GM19397 (cell line): ENCODE results near the gene TACR2.

ENCODE experiments used
- ATAC-seq: cut with Tn5 transposase; IDR thresholded peaks from one replicate; pipeline ENCODE4 v1.9.1; 2021; ENCODE audit warnings: mild to moderate bottlenecking, moderate library complexity; ENCODE audit not compliant: unreplicated experiment

Gene TACR2

DNA sequence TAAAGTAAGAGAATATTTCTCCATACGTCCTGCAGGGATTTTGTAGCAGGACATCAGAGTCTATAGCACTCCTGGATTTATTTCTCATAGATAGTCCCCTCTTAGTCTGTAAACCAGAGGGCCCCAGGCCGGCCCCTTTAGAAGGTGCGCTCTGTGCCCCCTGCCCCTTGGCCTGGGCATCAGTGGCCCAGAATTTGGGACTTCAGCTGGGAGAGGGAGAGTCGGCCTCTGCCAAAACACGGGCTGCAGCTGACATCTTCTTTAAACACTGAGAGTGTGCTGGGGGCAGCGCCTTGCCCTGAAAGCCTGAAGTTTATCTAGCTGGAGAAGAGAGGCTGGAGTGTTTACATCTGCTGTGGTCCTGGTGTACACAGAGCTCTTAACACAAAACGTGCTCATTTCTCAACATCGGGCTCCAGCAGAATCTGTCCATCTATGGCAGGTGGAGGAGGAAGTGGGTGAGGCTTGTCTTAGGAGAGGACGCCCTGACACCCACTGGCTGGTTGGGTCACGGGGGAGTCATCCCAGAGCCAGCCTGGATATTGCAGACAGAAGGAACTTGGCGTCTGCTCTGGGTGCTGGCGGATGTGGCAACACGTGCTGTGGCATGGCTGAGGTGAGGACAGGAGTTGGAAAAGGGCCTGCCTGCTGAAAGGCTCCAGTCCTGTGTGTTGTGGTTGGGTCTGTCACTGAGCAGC is 5.0 kb upstream of the TACR2 start:
- no peak for ATAC-seq

DNA sequence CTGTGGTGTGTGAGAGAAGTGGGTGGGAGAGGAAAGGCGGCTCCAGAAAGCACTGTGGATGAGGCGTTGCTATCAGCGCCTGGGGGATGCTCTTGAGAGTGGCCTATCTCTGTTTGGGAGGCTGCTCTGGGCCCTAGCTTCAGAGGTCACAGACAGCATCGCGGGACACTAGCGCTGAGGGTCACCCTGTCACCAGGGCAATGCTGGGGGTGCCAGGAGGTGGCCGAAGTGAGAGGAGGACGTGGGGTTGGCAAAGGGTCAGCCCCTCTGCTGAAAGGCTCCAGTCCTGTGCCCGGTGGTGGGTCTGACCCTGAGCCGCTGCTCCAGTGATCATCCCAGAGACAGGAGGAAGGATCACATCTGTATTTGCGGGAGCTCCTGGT is 3.0 kb upstream of the TACR2 start:
- no peak for ATAC-seq

DNA sequence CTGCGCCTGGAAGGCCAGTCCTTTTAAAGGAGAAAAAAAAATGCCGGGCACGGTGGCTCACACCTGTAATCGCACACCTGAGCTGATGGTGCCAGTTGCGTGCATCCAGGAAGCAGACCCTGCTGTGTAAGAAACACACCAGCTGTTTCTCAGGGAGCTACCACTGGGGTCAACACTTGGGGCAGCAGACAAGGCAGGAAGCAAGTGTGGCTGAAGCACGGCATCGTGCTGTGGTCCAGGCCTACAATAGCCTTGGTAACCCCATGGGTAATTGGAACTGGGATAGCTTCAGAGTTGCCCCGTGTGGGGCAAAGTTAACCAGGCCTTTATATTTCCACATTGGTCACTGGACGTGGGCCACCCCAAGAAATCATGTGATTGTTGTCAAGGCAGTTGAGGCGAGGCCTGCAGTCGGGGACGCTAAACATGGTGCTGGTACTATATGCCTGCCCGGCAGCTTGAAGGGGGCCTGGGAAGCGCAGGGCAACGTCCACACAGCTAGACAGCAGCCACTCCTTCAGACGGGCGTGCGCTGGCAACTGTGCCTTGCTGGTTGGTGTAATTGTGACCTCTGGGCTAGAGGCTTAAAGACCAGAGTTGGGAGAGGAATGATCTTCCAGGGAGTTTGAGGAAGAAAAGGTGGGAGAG is 2.5 kb upstream of the TACR2 start:
- ATAC-seq, result no peak

DNA sequence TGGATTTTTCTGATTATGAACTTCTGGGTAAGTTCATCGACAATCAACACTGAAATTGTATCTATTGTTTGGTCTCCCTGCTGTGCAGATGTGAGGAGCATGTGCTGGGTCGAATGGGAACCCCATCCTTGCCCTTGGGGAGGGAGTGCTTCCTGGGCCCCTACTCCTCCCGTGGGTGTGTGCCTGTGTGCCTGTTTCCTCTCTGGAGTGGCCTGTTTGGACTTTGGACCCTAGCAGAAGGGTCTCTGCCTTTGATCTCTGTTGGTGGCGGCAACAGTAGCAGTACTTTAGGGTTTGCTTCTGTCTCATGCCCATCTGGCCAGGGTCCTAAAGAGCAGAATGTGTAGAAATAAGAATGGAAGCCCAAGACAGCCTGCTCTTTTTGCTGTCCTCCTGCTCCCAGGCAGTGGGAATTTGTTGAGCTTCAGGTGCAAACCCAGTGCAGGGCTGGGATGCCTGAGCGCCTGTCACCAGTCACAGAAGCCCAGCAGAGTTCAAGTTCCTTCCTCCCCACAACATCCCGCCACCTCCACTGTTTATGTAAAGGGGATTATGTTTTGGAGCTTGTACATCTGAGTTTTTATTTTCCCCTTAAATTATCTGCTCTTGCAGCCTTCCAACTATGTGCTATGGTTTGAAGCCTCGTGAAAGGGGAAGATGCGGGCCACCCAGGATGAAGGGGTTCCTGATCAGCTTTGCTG is 1.5 kb upstream of the TACR2 start:
- ATAC-seq, result no peak

DNA sequence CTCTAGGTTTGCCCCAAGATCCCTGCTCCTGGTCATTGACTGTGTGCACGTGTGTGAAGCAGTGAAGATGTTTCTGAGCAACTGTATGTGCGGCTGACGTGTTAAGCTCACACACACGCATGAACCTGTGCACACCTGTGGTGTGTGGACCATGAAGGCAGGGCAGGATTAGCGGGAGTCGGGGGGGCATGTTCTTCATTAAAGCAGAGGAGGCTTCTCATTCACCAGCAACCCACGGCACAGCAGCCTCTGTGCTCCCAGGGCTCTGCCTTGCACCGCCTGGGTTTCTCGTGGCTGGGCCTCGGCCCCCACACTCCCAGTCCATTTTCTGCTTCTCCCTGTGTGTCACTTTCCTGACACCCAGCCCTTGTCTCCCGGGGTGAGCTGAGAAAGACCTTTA is 824 bp upstream of the TACR2 start:
- no peak for ATAC-seq

DNA sequence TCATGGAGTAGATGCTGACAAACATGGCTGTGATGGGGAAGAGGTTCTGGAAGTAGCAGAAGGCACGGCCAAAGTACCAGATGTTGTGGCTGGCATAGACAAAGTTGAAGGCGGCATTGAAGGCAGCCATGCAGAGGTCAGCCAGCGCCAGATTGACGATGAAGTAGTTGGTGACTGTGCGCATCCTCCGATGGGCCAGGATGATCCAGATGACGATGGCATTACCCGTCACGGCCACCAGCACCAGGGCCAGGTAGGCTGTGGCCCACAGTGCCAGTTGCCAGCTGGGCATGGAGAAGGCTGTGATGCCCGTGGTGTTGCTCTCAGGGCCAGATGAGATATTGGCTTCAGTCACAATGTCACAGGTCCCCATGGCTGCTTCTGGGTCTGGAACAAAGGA is 767 bp downstream of the TACR2 start:
- no peak for ATAC-seq

DNA sequence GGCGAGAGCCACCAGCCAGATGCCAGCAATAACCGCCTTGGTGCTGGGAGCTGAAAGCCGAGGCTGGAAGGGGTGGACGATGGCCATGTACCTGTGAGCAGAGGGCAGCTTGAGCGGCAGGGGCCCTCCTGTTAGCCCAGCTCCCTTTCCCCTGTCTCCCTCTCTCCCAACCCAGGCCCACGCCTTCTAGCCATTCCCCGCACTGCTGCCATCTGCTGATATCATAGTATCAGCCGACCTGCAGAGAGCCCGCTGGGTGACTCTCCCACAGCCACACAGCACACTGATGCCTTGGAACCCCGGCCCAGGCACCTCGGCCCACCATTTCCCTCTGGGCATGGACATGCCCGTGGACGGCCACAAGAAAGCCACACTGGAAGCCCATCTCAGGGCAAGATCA is 1.7 kb downstream of the TACR2 start:
- ATAC-seq, result no peak

DNA sequence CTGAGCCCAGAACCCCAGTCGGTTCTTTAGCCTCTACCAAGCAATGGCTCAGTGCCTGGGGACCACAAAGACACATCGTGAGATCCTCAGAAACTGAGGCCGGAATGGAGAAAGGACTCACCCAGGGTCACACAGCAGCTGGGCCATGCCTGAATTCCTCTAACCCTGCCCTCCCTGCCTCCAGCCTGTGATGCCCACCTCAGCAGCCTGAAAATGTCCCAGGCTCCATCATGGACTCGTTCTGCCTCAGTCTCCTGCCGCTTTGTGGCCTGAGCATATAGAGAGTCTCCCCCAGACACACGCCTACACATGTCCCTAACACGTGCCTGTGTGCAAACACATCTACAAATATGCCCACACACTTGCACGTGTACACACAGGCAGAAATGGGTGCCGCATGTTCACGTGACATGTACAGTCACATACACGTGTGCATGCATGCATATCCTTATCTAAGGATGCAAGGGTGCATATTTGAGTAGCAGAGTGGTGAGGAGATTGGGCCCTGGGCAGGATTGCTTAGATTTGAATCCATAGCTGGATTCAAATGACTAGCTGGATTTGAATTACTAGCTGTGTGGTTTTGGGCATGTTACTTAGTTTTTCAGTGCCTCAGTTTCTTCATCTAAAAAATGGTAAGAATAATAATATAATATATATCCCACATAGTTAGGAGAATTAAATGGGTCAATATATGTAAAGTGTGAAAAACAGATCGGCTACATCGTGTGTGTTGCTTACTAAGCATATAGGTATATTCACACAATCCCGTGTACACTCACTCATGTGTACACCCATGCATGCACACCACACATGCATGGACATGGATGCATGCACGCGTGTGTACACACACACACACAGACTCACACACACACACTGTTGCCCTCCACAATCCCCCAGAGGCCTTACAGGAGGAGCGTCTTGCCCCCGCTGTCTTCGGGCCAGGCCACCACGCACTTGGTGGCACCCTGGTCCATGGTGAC is 2.4 kb downstream of the TACR2 start:
- ATAC-seq, result no peak

DNA sequence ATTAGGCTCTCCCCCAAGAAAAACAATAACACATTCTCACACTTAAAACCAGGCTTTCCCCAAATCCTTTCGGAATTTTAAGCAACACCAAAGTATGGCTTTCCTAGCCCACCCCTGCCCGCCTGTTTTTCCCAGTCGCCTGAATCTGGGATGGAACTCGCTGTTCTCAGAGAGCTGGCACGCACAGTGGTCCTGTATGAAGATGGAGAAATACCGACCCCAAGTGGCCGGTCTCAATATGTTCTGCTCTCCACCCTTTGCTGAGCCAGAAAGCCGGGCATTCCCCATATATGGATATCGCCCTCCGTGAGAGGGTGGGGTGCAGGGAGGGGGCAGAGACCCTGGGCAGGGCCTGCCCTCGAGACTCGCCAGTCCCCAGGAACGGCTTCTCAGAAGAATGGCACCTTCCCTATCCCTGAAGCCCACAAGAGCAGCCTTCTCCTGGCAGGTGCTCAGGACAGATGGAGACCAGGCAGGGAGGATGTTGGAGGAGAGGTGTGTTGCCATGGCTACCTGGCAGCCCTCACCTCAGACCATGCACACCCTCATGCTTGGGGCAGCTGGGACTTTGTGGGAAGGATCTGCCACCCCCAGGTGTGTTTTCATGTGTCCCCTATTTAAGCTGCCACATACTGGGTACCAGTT is 3.4 kb downstream of the TACR2 start:
- ATAC-seq, result no peak

DNA sequence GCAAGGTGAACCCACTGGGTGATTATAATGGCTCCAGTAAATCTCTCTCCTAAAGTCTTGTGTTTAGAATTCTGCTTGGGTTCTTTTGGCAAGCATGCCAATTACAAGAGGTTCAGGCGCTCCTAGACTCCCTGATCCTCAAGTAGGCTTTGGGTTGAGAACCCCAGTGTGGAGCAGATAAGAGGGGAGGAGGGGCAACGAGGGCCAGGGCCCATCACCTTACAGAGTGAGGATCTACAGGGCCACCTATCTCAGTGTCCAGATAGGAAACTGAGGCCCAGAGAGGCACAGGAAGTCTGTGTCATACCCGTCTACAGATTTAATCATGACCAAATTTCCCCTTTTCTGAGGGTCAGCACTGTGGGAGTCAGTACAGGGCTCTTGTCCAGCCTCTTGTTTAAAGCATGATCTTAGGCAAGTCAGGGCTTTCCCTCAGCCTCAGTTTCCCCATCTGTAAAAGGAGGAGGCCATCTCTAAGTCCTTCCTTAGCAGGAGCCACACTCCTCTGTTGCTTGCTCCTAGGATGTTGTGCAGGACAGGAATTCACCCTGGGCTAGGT is 4.4 kb downstream of the TACR2 start:
- no peak for ATAC-seq

DNA sequence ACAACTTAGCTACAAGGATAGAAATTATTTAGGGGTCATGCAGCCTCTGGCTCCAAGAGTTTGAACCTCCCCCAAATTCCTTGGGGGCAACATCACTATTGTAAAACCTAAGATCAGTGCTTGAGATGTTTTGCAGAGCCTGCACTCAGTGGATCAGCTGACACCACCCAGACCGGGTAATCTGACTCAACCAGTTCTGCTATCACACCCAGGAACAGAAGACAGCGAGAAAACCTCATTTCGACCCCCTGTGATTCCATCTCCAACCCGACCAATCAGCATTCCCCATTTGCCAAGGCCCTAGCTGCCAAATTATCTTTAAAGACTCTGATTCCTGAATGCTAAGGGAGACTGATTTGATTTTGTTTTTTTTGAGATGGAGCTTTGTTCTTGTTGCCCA is 5.2 kb downstream of the TACR2 start:
- no peak for ATAC-seq

DNA sequence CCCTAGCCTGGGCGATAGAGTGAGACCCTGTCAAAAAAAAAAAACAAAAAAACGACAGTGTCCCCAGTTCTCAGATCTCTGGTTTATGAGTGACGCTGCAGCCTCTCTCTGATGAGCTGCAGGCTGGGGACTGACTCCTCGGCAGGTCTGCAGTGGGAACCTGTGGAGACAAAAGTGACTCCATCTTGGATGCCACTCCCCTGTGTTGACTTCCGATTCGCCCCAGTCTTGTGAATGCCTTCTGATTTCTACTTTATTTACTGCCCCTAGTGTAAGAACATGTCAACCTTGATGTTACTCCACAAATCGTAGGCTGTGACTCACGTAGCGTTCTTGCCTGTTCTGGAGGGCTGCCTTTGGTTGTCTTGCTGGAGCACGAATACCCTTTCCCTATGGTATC is 6.2 kb downstream of the TACR2 start:
- no peak for ATAC-seq

DNA sequence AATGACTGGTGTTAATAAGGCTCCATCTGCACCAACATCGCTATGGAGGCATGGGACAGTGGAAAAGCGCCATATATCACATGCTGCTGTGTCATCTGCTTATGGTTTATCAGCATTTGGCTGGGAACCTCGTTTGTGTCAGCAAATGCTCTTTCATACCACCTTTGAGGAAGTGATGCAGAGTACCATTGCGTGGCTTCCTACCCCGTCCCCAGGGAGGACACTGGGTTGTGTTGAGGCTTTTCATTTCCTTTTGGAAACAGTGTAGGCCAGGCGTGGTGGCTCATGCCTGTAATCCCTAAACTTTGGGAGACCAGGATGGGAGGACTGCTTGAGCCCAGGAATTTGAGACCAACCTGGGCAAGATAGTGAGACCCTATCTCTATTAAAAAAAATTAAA is 6.8 kb downstream of the TACR2 start:
- ATAC-seq, result no peak

DNA sequence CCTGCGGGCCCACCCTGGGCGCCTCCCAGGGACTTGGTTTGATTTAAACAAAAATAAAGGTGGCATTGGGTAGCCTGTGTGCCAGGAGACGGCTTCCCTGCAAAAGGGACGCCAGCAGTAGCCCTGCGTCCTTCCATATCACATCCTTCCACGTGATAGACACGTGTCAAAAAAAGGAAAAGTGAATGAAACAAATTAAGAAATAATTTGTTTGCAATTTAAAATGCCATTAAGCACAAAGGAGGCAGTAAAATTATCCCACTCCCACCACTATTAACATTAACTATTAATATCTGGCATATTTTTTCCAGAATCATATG is 7.6 kb downstream of the TACR2 start:
- ATAC-seq, result no peak

DNA sequence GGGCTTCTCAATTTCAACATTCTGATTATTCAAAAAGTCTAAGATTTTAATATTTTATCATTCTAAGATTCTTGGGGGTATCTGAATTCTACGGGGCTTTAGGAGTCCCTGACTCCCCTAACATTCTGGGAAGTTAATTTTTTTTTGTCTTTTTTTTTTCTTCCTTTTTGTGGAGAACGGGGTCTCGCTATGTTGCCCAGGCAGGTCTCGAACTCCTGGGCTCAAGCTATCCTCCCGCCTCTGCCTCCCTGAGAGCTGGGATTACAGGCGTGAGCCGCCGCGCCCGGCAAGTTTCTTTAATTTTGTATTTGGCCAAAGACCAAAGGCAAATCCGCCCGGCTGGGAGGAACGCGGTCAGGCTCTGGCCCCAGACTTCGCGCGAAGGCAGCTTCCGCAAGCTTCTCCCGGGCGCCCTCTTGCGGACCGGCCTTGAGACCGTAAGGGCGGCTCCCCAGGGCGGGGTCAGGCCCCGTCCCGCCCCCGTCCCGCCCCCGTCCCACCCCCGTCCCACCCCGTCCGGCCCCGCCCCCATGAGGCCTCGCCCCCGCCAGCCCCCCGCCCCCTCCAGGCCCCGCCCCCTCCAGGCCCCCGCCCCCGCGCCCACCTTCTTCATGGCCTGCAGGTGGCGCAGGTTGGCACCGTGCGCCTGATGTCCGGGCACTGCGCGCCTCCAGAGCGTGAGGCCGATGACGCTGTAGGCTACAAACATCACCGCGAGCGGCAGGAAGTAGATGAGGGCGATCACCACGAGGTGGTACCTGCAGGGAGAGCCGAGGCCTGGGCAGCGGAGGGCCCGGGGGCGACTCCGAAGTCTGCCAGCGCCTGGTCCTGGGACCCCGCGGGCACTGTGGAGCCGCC is 8.2 kb downstream of the TACR2 start:
- ATAC-seq, result peak; percentile 77

DNA sequence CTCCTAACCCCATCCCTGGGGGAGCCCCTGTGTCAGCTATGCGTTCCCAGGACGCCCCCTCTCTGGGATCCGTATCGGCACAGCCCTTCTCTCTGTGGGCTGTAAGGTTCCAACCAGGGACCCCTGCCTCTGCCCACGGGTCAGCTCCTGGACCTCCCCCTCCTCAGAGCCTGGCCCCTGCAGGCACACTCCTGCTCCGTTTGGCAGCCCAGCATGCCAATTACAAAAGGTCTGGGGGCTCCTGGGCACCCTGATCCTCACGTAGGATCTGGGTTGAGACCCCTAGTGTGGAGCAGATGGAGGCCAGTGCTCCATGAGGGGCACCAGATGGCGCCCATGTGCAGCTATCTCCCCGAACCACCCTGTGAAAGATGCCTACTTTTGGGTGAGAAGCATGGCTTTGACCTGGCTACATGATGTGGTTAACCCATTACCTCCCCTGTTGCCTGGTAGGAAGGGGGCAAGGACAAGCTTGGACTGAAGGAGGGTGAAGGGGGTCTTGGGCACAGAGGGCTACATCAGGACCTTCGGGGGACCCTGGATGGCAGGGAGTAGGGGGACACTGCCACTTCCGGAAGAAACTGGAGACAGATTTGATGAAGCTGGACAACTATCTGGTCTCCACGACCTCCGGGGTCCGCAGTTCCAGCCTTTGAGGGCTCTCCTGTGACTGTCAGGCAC is 9.0 kb downstream of the TACR2 start:
- ATAC-seq, result no peak

DNA sequence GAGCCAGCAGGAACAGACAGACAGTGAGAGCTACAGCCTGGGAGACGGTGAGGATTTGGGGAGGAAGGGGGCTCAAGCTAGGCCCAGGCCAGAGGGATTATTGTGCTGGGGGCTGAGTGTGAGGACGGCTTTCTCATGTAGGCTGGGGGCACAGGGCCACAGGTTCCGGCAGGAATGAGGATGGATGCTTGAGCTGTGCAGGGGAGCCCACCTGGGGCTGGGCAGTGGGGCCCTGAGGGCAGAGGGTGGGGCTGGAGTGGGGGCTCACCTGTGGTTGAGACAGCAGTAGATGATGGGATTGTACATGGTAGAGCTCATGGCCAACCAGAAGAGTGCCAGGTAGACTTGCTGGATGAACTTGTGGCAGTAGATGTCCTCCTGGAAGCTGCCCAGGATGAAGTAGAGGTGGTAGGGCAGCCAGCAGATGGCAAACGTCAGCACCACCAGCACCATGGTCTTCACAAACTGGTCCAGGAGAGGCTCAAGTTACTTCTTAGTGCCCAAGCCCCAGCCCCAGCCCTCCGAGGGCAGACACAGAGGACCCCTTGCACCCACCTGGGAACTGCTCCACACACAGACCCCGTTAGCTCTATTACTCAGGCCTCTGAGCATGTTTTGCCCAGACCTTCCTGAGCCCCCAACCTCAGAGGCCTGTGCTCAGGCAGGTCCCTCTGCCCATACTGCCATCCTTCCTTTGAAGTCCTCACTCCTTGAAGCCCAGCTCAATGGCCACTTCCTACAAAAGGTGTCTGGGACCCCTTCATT is 9.7 kb downstream of the TACR2 start:
- ATAC-seq, result no peak

DNA sequence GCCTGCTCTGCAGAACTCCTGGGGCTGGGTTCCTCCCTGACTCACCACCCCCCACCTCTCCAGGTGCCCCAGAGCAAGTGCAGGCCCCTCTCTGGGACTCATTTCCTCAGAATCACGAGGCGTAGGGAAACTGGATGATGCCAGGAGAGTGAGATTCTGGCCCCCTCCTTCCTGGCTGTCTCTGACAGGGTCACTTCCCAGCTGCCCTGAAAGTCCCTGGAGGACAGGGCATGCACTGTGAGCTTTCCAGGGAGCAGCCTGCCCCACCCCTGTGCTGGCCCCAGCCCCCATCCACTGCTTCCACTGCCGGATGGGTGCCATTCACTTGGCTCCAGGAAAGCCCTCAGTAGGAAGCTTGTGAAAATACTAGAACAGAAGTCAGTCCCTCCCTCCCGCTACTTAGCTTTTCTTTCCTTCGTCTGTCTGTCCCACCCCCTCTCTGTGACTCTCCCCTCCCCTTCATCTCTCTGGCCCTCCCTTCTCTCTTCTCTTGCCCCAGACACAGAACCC is 10.4 kb downstream of the TACR2 start:
- ATAC-seq, result no peak
